NCI-H2227 (cell line): ENCODE data around the gene CNKSR2.

Experiments
- DNase-seq: peaks from one replicate; lab custom pipeline; 2025; ENCODE audit not compliant: unreplicated experiment; lab: John Stamatoyannopoulos, UW

The CNKSR2 gene

GRCh38 chrX:21606002-21606401 lies 231.8 kb downstream of the CNKSR2 start:
- DNase-seq, result no peak

- no peak for DNase-seq
Observed at GRCh38 chrX:21610168-21610567, 235.9 kb downstream of the CNKSR2 start.

GRCh38 chrX:21612154-21612553 lies 237.9 kb downstream of the CNKSR2 start:
- DNase-seq, result no peak

GRCh38 chrX:21616386-21616785 lies 242.2 kb downstream of the CNKSR2 start:
- DNase-seq, result no peak

DNA sequence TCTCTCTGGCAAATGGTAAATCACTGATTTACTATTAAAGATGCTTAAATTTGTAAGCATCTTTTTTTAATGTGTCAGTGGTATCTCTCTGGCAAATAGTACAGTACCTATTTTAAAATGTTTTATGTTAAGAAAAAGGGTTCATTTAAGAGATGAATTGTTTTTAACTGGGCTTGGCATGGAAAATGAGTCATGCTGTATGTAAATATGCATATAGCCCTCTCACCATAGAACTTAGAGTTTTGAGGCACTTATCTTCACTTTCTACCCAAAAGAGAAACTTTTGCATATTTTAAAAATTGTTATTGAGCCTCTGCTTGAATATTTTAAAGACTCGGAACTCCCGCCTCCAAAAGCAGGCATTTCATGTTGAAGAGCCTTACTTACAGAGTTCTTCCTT lies 246.0 kb downstream of the CNKSR2 start:
- DNase-seq, result no peak

DNA sequence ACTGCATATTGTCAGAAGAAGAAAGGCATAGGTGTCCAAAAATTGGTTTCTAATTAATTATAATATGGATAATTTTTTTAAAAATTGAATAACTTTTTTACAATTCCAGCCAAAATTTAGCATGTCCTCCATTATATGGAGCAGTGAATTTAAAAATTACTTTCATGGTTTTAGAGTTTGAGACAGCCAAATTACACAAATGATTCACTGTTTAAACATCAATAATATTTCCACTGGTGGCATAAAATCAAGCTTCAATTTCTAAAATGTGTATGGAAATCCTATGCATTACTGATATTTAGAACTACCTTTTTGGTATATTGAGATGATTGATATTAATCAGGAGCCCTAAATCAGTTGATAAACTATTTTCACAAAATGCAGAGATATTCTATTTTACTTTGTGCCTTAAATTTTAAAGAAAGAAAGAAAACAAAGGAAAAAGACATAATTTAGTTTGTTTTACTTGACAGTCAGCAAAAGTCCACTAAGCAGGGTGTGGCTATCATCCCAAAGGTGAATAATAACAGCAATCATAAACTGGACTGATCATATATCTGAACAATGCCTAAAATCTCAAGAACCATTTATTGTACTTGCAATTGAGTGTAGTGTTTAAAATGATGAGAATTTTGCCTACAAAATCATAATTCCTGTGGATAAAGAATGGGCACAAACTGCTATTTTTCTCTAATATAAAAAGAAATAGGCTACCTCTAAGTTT lies 249.7 kb downstream of the CNKSR2 start:
- DNase-seq, result no peak

- DNase-seq, result peak; percentile 73
Observed at GRCh38 chrX:21632027-21632426, 257.8 kb downstream of the CNKSR2 start.

DNA sequence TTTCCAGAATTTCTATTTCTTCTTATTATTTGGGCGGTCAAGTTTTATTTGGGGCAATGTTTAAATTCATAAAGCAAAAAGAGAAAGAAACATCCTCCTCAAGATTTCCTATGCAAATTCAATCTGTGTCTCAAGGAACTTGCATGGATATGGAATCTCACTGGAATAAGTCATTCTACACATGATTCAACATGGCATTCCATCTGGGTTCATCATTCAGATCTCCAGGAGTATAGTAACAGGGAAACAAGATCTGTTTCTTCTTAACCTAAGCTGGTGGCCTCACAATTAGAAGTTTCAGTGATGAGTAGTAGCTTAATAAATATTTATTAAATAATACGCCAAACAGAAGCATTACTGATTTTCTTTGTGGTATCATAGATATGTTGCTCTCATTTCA lies 264.1 kb downstream of the CNKSR2 start:
- no peak for DNase-seq

DNA sequence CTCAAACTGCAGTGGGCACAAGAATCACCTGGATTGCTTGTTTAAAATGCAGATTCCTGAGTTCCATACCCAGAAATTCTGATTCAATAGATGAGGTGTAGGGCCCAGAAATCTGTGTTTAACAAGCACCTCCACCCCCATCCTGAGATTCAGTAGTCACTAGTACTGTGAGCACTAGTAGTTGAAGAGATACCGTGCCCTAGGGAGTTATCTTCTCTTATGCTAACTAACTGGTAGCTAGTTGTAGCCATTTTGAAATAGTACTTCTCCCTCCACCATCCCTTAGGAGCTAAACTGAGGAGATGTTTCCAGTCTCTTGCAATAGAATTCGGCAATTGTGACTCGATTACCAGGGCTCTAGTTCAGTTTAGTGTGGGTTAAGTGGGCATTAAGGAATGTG lies 265.6 kb downstream of the CNKSR2 start:
- DNase-seq, result no peak

DNA sequence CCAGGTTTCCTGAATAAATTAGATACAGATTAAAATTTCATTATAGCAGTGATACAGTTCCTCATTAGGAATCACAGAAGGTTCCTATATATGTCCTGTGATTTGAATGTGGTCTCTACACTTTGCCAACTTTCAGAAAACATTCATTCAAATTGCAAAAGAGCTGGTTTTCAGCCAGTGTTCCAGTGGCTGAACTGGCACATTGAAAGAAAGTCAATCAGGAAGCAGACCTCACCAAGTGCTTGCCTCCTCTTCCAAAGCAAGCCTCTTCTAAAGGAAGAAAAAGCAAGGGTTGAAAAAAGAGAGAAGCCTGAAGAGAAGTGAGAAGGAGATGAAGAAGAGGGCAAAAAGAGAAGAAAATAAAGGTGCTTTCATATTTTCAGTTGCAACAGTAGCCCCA lies 271.2 kb downstream of the CNKSR2 start:
- DNase-seq, result no peak

- peak; percentile 52 for DNase-seq
Observed at GRCh38 chrX:21645886-21646285, 271.7 kb downstream of the CNKSR2 start.

DNA sequence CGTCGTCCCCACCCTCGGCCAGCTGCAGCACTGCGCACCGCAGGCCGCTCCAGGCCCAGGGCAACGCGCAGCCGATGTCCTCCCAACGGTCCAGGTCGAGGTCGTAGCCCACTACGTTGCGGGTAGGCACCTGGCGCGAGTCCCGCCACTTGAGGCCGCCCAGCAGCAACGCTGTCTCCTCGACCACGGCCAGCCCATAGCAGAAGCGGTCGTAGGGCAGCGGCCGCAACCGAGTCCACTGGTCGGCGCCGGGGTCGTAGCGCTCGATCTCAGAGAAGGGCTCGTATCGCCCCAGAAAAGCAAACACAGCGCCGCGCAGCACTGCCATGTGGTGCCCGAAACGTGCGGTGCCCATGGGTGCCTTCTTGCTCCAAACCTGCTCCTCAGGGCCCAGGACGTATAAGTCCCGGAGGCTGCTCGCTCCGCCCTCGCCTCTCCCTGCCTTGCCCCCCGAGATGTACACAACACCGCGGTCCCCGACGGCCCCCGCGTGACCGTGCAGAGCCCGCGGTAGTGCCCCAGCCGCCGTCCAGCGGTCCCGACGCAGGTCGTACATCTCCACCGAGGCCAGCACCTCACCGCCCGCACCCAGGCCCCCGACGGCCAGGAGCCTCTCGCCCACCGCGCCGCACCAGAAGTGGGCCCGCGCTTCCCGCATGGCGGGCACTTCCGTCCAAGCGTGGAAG lies 281.8 kb downstream of the CNKSR2 start:
- DNase-seq, result no peak

GRCh38 chrX:21656587-21657317 lies 282.5 kb downstream of the CNKSR2 start:
- no peak for DNase-seq

DNA sequence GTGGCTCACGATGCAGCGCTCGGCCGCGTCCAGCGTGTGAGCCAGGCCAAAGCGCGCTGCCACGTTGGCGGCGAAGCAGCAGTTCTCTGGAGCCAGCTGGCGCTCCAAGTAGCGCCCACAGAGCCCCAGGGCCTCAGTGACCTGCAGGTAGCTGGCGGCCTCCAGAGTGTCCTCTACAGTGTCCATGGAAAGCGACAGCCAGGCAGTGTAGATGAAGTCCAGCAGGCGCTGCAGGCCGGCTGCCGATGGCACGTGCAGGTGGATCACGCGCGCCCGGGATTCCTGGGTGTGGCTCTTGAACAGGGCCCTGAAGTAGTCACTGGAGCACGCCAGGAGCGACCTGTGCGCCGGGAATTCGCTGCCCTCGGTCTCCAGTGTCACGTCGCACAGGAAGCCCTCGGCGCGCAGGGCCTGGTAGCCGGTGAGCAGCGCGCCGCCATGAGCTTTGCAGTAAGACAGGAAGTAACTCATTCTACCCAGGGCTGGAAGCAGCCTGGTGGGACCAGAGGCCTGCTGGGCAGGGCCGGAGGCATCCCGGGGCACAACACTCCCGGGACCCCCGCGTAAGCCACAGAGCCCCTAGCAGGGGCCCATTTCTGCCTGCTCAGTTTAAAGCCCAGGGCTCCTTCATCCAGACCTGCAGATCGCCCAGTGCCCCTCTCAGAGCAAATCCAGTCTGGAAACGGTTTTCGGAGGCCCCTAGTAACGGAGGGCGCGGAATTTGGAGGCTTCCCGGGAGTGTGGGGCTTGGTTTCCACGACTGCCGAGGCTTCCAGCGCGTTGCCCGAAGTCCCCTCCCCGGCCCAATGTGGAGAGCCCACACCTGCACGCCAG lies 283.3 kb downstream of the CNKSR2 start:
- DNase-seq, result no peak

GRCh38 chrX:21658152-21658737 lies 284.0 kb downstream of the CNKSR2 start, which contains the start of gene KLHL34:
KLHL34 (minus strand) TSS chrX:21658330; CDS start chrX:21657788, 542 bp downstream.
- no peak for DNase-seq

- no peak for DNase-seq
Observed at GRCh38 chrX:21658746-21659145, 284.5 kb downstream of the CNKSR2 start.

DNA sequence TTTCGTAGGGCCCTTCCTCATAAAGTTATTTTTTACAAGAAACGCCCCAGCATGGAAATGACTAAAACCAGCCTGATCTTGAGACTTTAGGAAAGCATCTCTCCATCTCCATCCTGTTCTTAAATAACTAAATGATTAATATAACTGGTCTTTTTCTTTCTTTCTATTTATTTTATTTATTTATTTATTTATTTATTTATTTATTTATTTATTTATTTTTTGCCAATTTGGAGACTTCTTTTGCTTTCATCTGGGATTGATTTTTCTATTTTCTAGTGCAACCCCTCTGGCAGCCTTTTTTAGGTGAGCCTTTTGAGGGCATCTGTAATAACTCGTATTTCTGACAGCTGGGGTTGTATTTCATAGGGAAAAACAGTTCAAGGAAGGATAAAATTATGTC lies 285.1 kb downstream of the CNKSR2 start:
- no peak for DNase-seq

GRCh38 chrX:21660156-21660555 lies 285.9 kb downstream of the CNKSR2 start:
- DNase-seq, result no peak

- no peak for DNase-seq
Observed at GRCh38 chrX:21661316-21661715, 287.1 kb downstream of the CNKSR2 start.

DNA sequence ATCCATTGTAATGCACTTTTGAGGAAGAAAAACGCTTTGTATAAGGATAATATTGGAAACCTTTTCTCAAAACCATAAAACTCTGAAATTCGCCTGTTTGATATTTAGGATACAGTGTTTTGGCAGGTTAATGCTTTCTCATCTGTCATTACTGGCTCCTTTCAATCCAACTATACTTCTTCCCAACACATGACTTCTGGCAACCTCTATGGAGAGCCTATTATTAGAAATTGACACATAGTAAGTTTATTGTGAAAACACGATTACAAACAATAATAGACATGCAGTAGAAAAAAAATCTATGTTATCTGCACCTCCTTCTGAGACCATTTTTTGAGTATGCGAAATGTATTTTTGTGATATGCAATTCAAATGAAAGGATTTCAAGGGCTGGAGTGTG lies 288.5 kb downstream of the CNKSR2 start:
- no peak for DNase-seq

- DNase-seq, result no peak
Observed at GRCh38 chrX:21666252-21666651, 292.0 kb downstream of the CNKSR2 start.
